ENCODE data around the gene SPTBN4.
"Not testable (repeated sequence)": the region's sequence is repeated elsewhere in the genome, so short reads cannot be mapped to it uniquely, and the experiment has no call there.

The SPTBN4 gene

DNA sequence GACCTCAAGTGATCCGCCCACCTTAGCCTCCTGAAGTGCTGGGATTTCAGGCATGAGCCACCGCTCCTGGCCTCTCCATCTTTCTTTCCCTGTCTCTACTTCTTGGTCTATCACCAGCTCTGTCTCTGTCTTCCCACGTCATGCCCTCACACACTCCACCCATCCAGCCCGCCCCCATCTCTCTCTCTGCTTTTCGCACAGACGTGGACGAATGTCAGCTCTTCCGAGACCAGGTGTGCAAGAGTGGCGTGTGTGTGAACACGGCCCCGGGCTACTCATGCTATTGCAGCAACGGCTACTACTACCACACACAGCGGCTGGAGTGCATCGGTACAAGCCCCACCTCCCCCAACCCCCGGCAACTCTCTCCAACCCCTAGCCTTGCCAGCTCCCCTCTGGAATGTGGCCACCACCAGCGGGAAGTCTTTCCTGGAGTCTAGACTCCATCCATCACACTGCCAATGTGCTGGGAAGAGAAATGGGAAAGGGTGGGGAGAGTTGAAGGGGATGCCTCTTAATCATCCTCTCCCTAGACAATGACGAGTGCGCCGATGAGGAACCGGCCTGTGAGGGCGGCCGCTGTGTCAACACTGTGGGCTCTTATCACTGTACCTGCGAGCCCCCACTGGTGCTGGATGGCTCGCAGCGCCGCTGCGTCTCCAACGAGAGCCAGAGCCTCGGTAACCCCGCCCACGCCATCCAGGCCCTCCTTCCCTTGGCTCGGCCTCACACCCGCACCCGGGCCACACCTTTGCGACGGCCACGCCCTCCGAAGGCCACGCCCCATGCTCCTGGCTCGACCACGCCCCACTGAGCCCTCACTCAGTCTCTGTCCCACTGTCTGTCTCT is 156.8 kb downstream of the SPTBN4 start:
- peak; percentile 52 for DNase-seq

DNA sequence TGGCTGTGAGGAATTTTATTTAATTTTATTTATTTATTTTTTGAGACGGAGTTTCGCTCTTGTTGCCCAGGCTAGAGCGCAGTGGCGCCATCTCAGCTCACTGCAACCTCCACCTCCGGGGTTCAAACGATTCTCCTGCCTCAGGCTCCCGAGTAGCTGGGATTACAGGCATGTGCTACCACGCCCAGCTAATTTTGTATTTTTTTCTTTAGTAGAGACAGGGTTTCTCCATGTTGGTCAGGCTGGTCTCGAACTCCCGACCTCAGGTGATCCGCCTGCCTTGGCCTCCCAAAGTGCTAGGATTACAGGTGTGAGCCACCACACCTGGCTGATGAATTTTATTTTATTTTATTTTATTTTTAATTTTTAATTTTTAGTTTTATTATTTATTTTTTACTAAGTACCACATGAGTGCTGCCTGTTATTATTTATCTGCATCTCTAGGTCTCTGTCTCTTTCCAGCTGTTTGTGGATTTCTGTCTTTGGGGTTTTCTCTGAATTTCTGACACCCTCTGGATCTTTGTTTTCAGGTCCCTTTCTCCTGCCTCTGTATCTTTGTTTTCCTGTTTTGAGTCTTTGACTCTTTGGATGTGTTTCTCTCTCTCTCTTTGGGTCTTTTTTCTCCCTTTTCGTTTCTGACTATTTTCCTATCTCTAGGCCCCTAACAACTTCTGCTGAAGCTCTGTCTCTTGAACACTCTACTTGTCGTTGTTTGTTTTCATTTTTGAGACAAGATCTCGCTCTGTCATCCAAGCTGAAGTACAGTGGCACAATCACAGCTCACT is 157.8 kb downstream of the SPTBN4 start:
- not testable (repeated sequence) for DNase-seq

DNA sequence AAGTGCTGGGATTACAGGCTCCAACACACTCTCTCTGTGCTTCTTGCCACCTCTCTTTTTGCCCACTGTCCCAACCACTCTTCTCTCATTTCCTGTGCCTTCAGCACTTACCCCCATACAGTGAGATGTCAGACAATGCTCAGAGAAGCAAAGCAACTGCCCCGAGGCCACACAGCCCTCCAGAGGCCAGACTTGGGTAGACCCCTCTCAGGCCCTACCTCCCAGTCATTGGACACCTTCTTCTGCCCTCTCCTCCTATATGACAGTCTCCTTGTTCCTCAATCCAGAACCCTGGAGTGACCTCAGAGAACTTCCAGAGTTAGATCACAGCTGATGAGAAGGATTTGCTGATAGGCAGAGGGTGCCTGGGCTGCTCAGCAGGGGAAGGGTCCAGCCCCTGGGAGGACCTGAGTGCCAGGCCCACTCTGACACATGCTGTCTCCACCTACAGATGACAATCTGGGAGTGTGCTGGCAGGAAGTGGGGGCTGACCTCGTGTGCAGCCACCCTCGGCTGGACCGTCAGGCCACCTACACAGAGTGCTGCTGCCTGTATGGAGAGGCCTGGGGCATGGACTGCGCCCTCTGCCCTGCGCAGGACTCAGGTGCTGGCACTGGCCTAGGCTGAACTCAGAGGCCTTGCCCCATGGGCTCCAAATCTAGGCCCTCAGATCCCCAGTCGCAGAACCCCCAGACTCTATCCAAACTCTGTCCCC is 158.8 kb downstream of the SPTBN4 start:
- DNase-seq: no peak
